ENCODE data around the gene TENM3.
"Not testable (repeated sequence)": the region's sequence is repeated elsewhere in the genome, so short reads cannot be mapped to it uniquely, and the experiment has no call there.

Gene TENM3

DNA sequence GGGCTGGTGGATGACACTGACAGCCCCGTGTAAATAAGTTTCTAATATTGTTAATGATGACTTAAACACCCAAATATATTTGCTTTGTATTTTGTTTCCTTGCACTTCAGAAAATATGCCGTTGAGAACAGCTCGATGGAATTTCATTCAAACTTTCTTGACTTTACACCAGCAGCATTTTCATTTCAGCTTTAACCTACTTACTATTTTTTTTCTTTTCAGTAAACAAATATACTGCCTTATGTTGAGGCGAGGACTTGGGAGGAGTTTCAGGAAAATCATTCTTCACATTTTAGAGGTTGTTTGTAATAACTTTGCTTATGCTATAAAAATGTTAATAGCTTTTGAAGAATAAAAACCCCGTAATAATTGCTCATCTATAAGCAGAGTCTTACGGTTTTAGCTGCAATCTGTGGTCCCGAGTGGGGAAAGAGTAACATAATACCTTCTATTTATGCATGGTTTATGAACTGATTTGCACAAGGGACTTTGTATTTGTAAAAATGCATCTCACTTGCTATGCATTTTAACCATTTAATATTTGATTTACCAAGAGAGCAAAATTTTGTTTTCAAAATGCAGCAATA is 14.1 kb upstream of the TENM3 start:
- DNase-seq = no peak

GRCh38 chr4:182230256-182230655 is 12.9 kb upstream of the TENM3 start:
- DNase-seq = no peak

GRCh38 chr4:182231080-182231479 is 12.1 kb upstream of the TENM3 start:
- no peak for DNase-seq

DNA sequence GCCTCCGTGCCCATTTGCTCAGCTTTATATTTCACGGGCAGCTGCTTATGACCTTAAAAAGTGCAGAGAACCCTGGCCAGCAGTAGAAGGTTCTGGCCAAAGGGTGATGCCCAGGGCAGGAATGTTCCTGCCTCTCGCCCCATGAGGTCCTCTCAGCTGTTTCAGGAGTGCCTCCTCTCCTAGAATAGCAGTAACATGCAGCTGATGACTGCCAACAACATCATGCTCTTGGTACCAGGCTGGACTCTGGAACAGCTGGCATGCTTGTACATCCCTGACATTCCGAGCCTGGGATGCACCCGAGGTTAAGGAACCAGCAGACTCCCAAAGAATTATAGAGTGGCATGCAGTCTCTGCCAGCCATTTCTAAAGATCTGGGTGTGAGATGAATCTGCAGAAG is 11.7 kb upstream of the TENM3 start:
- DNase-seq = no peak

DNA sequence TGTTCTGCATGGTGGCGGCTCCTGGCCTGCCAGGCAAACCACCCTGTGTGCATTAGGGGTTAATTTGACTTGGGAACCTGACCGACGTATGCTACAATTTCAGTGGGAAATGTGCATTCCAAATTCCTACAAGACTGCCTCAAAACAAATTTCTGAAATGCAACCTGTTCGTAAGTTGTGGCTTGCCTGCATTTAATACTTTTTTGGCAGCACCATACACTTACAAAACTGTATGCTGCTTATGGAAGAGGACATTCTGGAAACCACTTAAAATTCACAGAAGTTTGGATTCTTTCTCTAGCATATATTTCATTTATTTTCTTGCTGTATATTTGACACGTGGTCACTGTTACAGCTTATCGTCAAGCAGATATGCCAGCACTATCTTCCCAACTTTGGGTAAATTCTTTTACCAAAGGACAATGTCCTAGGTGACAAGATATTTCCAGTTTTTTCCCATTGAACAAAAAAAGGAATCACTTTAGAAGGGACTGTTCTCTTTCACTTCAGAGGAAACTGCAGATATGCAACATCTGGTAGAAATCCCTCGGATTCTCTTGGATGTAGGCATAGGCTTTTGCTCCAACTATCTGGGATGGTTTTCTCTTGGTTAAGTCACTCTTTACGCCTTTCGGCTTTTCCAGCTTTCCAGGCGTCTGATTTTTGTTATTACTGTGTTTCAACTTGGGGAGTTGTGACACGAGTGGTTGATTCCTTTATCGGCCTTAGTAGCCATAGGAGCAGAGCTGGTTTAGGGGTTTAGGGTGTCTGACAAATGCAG is 9.7 kb upstream of the TENM3 start:
- no peak for DNase-seq

GRCh38 chr4:182235021-182235795 is 8.0 kb upstream of the TENM3 start:
- DNase-seq = no peak

- DNase-seq = no peak
Observed at GRCh38 chr4:182236186-182236585, 7.0 kb upstream of the TENM3 start.

GRCh38 chr4:182237010-182237409 is 6.2 kb upstream of the TENM3 start:
- not testable (repeated sequence) for DNase-seq

DNA sequence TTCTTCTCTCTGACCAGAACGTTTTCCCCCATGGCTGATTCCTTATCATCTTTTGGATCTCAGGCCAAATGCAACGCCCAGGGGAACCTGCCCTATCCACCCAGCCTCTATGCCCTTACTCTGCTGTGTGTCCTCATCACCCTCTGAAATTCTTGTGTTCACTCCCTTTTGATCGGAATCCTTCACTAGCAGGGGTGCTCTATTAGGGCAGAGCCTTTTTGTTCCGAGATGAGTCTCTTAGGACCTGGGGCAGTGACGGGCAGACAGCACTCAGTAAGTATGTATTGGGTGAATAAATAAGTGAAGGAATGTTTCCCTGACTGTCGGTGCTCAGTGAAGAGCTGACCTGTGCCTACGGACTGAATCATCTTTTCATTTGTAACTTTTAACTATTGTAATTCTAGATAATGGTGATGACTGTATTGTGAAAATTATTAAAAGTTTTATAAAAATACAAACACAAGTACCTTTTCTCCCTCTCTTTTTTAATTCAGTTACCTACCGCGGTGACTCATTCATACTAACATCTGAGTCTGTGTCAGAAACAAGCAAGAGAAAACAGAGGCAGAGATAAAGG is 4.8 kb upstream of the TENM3 start:
- DNase-seq = no peak

DNA sequence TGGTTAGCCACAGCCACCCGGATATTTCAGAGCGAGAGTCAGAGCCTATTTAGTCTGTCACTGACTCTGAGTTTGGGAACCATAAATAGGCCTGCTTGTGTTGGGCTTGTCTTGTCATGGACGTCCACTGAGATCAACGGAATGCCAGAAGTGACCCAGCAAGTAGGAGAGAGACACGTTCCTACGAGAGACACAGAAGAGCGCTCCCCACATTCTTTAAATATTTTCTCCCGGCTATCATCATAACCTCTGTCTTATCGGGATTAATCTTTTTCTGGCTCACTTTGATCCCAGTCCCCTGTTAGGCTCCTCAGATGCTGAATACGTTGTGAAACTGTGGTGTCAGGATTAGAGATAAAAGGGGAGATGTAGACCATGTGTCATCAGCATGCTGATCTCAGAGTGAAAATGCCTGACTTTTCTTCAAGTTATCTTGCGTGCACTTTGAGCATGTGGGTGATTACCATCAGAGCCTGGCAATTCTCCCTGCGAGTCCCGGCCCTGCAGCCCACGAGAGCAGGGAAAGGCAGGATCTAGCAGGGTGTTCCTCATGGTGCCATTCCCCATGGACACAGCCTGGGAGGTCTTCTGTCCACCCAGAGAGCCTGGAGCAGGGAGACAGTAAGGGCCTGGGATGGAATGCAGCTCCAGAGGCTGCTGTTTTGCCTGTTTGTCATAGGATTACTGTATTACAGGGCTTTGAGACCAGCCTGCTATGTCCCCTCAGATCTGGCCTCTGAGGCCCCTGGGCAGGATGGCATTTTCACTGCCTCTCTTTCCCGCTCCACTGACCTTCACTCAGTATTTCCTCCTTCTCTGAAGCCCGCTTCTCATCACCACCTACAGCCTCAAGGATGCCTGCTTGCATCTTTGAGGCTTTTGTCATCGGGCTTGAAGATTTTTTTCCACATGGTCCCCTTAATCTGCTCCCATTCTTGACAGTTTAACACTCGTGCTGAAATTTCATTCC is 2.8 kb upstream of the TENM3 start:
- no peak for DNase-seq

GRCh38 chr4:182242260-182242659 is 942 bp upstream of the TENM3 start:
- DNase-seq = not testable (repeated sequence)

DNA sequence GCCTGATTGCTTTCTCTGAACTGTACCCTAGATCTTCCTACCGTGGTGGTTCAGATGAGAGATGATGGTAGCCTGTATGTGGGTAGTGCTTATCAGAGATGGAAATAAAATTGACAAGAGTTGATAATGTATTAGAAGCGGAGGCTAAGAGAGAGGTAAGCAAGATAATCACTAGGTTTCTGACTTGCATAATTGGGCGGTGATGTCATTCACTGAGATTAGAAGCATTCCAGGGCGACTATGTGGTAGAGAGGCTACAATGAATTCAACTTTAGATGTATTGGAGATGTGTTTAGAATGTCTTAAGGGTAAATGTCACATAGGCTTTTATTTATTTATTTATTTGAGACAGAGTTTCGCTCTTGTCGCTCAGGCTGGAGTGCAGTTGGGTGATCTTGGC is 415 bp upstream of the TENM3 start:
- DNase-seq = no peak

DNA sequence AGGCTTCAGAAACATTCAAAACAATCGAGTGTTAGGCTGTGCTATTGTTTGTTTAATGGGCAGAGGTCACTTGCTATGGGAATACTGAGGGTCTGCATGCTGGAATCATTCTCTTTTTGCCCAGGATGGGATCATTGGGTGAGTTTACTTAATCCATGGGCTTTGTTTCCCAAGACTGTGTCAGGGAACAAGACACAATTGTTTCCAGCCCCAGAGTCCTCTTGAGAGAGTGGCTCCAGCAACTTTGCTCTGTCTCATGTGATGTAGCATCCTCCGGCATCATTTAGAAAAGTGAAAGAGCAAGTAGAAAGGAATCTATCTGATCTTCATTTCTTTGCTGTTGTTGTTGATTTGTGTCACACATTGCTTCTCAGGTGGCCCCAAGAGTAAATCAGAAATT is 1.8 kb downstream of the TENM3 start:
- DNase-seq = no peak

DNA sequence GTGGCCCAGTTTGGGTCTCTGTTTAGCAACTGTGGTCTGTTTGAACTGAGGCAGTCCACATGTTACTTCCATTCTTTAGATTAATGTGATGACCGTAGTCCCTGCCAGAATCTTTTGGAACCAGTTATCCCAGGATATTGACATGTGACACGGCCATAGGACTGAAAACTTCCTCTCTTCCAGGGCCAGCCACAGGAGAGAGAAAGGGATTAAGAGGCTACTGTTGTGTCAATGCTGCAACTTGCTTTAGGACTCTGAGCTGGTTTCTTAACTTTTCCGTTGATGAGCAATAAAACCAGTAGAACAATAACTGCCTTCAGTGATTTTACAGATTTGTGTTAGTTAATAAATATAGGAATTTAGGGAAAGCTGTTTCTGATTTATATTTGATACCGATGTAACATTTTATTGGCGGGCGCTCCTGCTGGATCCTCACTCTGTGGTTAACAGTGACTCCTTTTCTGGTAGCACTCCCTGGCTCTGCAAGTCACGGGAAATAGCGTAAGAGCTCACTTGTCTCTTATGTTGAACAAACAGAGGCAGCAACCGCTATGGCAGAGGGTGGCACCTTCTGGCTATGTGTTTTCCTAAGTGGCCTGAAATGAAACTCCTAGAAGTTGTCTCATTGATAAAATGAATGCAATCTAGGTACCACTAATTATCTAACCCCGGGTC is 2.5 kb downstream of the TENM3 start:
- DNase-seq = no peak

GRCh38 chr4:182246401-182247205 is 3.4 kb downstream of the TENM3 start:
- no peak for DNase-seq

DNA sequence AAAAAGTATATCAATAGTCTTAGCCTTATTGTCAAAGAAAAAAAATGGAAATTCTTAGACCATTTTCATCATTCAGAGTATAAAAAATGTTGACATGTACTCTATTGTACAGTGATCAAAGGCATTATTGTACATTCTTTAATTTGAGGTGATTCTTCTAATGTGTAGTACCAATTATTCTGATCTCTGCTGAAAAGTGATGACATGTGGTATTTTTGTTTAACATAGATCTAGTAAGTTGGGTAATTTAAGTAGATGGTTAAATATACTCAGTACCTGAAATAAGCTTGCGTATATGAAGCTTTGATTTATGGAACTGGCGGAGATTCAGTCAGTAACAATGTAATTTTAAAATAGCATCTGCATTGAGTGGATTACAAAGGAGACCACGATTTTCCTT is 5.1 kb downstream of the TENM3 start:
- DNase-seq = no peak

- DNase-seq = no peak
Observed at GRCh38 chr4:182250446-182250845, 7.2 kb downstream of the TENM3 start.

DNA sequence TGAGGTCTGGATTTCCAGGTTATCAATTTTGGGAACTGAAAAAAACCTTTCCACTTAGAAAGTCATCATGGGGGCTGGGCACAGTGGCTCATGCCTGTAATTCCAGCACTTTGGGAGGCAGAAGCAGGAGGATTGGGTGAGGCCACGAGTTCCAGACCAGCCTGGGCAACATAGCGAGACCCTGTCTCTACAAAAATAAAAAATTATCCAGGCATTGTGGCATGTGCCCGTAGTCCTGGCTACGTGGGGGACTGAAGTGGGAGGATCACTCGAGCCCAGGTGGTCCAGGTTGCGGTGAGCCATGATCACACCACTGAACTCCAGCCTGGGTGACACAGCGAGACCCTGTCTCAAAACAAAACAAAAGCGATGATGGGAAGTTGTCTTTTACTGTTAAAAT is 7.9 kb downstream of the TENM3 start:
- no peak for DNase-seq

DNA sequence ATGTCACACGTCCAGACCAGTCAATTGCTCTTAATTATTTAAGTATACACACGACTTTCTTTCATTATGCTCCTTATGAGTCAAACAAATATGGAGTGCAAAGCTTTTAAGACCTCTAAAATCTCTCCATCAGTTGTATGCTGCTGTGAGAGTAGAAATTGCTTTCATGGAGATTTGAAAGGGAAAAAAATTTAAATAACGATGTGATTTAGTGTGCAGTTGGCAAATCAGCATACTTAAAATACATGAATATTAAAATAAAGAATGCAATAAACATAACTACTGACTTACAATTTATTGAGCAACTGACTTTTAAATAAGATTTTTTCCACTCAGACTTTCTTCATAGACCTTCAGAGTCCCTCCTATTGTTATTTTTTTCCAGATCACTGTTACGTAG is 9.0 kb downstream of the TENM3 start:
- no peak for DNase-seq

DNA sequence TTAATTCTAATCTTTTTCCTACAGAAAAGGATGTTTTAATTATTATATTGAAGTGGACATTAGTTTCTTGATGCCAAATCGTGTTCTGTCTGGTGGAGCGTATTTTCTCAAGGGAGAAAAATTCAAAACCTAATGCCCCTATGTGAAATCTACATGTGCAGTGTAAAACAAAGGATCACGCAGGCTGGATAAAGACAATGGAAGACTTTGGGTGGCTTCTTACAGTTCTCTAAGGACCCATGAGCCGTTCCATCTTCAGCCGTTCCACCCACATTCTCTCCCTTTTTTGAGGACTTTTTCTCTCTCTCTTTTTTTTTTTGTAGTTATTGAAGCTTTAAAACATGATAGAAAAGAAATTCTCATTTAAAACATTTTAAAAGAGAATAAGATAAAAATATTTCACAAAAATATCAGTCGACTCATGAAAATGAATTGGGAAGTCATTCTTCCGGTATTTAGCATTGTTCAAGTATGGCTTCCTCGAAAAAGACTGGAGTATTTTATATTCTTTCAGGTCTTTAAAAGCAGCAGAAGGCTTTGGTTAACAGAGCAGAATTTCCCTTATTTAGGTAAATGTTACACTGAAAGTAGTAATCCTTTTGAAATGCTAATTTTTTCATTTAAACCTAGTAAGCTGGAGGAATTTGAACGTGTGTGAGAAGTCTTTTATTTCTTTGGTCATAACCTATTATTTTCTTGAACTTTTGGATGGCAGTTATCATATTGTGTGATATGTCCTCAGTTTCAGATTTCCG is 11.0 kb downstream of the TENM3 start:
- DNase-seq = no peak
